ENCODE measurements around the gene HS3ST5. TPM values are rescaled to one million over a fixed set of nuclear protein-coding genes. Genes with fewer than 3 reads are reported as not detected.

Gene HS3ST5
- total RNA-seq, 1 experiment from 2014 or later, result 14.4 TPM

GRCh38 chr6:114135363-114135971, 207.4 kb downstream of the HS3ST5 start:
- H2AFZ ChIP-seq (ENCODE audit: low read length), result no peak overlapping the region
- no peak overlapping the region for H4K91ac ChIP-seq (ENCODE audit: insufficient read length, low read depth, low read length)
- H3K36me3 Mint-ChIP-seq (ENCODE audit: insufficient read depth in 1 of 3, low read depth in 3 of 3), result peaks cover 0 to 41% (median 18%) of the 10 kb centered on the region in 3 experiments; a peak in 5 of 7 replicates
- H2BK12ac ChIP-seq (ENCODE audit: insufficient read length, low read depth, low read length), result no peak overlapping the region
- no peak overlapping the region for H2BK20ac ChIP-seq (ENCODE audit: low read depth, low read length, poor library complexity, severe bottlenecking)
- no peaks in the 10 kb centered on the region for H4K20me1 ChIP-seq (ENCODE audit: control insufficient read depth, insufficient read depth, insufficient read length)
- WGBS (ENCODE audit: extremely low coverage, insufficient read length, low lambda C conversion rate), result no CpG with 5 or more reads among the region's 5 CpGs
- no peak overlapping the region for H3K56ac ChIP-seq (ENCODE audit: insufficient read length, low read depth, low read length)
- H3K18ac ChIP-seq (ENCODE audit: insufficient read length, low read depth, low read length), result no peak overlapping the region
- no peak overlapping the region for H4K5ac ChIP-seq (ENCODE audit: insufficient read length, low read depth, low read length)
- H3K23me2 ChIP-seq (ENCODE audit: insufficient read length, low read depth, low read length, poor library complexity, severe bottlenecking), result no peaks in the 10 kb centered on the region
- H3K9me3 ChIP-seq (ENCODE audit: control insufficient read depth, low read depth, low read length), result no peaks in the 10 kb centered on the region
- no peak overlapping the region for H4K8ac ChIP-seq (replicated peaks; ENCODE audit: insufficient read length, low read depth, low read length)
- H3K27ac Mint-ChIP-seq, result peak overlapping the region; percentile 4 to 55 (median 16); a peak in 1 of 7 replicates
- H3K4me2 ChIP-seq (ENCODE audit: insufficient read depth, insufficient read length, low read length), result no peak overlapping the region
- H3K9ac ChIP-seq (ENCODE audit: extremely low read depth, insufficient read length, low read length), result no peak overlapping the region
- H3K4me1 ChIP-seq (ENCODE audit: insufficient read depth, low read length), result no peaks in the 10 kb centered on the region
- no peak for TF ChIP-seq CTCF (conservative IDR thresholded peaks at IDR 0.05)
- H3K79me2 ChIP-seq (ENCODE audit: insufficient read depth, low read length), result no peaks in the 10 kb centered on the region
- no peak overlapping the region for H2AK5ac ChIP-seq (ENCODE audit: insufficient read length, low read length)
- H3K27me3 Mint-ChIP-seq (ENCODE audit: low read depth), result no peaks in the 10 kb centered on the region
- no peaks in the 10 kb centered on the region for H3K79me1 ChIP-seq (ENCODE audit: insufficient read depth, low read depth, low read length, poor library complexity, severe bottlenecking)
- H3K9me3 Mint-ChIP-seq, result no peaks in the 10 kb centered on the region; a peak in 1 of 5 replicates
- DNase-seq, result no peak
- H3K23ac ChIP-seq (ENCODE audit: insufficient read length, low read depth, low read length), result no peak overlapping the region
- H2BK5ac ChIP-seq (ENCODE audit: insufficient read length, low read length), result no peak overlapping the region
- H3K4me3 Mint-ChIP-seq, result no peak overlapping the region
- no peak overlapping the region for H3T11ph ChIP-seq (ENCODE audit: low read length)
- H3K27me3 ChIP-seq (ENCODE audit: insufficient read depth, low read length), result no peaks in the 10 kb centered on the region
- no peak overlapping the region for H3K14ac ChIP-seq (ENCODE audit: insufficient read depth, low read length)
- H3K4ac ChIP-seq (ENCODE audit: low read depth, low read length), result no peak overlapping the region
- no peak overlapping the region for H3K27ac ChIP-seq (ENCODE audit: insufficient read length, low read depth, low read length)
- H3K4me1 Mint-ChIP-seq, result peaks cover 6 to 7% of the 10 kb centered on the region in 2 experiments
- H2BK15ac ChIP-seq (ENCODE audit: low read depth, low read length), result no peak overlapping the region
- no peak overlapping the region for H2BK120ac ChIP-seq (ENCODE audit: low read depth, low read length, poor library complexity, severe bottlenecking)
